GM19372 (cell line): ENCODE results near the gene FLCN.

Experiments used
- ATAC-seq: cut with Tn5 transposase; IDR thresholded peaks from one replicate; pipeline ENCODE4 v1.9.1; 2021; ENCODE audit warnings: mild to moderate bottlenecking, low read depth, moderate library complexity; ENCODE audit not compliant: unreplicated experiment

The FLCN gene

DNA sequence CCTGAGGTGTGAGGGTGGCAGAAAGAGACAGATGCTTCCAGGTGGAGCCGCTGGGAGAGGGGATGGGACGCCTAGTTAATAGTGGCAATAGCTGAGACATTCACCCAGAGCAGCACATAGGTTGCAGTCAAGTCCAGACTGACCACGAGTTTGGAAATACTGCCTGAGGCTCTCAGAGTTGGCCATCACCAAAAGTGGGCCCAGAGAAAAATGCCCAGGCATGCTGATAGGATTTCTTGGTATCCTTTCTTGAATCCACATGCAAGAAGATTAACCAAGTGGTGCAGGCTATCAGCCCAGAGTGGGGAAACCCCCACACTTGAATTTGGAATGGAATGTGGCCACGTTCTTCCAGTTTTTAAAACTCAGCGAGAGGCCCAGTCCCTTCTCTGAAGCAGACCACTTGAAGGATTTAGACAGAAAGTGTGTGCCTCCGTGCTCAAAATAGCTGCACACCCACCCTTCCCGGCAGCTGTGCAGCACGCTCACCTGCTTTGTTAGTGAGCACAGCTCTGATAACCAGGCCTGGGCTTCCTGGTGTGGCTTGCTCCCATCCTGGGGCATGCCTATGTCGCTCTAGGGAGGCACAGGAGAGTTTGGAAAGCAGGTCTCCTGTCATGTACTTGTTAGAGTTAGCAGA lies 66.5 kb downstream of the FLCN start:
- no peak for ATAC-seq

DNA sequence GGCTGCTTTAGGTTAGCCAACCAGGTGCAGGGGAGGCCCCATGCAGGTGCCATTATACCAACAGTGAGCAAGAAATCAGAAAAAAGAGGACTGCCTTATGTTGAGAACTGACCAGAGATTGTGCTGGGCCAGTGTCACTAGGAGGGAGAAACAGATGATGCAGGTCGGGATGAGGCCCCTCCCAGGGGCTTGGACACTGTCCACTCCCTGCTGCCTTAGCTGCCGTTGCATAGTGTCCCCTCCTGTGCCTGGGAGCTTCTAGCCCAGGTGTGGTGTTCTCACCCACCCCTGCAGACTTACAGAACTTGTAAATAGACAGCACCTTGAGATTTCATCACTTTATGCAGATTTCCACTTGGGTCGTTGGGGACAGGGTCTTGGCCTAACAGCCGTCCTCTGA lies 67.6 kb downstream of the FLCN start:
- no peak for ATAC-seq

- ATAC-seq, result no peak
Measured at GRCh38 chr17:17168401-17168800, 68.6 kb downstream of the FLCN start.

- ATAC-seq, result no peak
Measured at GRCh38 chr17:17167986-17168385, 69.0 kb downstream of the FLCN start.

- no peak for ATAC-seq
Measured at GRCh38 chr17:17167356-17167755, 69.6 kb downstream of the FLCN start.

DNA sequence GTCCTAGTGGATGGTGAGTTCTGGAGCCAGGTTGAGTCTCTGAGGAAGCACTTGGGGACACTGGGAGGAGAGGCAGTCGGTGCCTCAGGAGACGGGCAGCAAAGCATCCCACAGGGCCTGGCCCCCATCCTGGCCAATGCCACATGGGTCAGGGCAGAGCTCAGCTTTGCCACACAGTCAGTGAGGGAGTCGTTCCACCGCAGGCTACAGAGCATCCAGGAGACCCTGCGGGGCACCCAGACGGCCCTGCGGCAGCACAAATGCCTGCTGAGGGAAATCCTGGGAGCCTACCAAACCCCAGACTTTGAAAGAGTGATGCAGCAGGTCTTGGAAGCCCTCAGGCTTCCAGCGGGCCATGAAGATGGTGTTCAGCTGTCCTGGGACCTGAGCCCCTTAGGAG lies 70.5 kb downstream of the FLCN start:
- ATAC-seq, result no peak

DNA sequence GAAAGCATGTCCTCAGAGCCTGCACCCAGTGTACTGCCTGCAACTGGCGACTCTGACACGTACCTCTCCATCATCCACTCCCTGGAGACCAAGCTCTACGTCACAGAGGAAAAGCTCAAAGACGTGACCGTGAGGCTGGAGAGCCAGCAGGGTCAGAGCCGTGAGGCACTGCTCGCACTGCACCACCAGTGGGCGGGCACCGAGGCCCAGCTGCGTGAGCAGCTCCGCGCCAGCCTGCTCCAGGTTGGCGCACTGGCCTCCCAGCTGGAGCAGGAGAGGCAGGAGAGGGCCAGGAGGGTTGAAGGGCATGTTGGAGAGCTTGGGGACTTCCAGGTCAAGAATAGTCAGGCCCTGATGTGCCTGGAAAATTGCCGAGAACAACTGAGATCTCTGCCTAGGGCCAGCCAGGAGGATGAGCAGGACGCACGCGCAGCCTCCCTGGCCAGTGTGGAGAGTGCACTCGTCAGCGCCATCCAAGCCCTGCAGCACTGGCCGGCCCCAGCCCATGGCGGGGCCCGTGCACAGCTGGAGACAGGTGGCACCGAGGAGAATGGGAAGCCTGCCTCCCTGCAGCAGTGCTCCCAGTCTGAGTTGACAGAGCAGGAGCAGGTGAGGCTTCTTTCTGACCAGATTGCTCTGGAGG lies 71.2 kb downstream of the FLCN start:
- no peak for ATAC-seq

DNA sequence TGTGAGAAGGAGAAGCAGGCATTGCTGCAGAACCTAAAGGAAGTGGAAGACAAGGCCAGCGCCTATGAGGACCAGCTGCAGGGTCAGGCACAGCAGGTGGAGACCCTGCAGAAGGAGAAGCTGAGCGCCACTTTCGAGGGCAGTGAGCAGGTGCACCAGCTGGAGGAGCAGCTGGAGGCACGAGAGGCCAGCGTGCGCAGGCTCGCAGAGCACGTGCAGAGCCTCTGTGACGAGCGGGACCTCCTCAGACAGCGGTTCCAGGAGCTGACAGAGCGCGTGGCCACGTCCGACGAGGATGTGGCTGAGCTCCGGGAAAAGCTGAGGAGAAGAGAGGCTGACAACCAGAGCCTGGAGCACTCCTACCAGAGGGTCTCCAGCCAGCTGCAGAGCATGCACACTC lies 72.3 kb downstream of the FLCN start:
- ATAC-seq, result no peak

GRCh38 chr17:17164156-17164555 lies 72.8 kb downstream of the FLCN start:
- no peak for ATAC-seq
